CD4-positive, alpha-beta T cell (primary cell): Measurements from ENCODE around the gene NR3C2. TPM values are rescaled to one million over a fixed set of nuclear protein-coding genes. Genes with fewer than 3 reads are reported as not detected.

Experiments used
- ATAC-seq: fragments of 200-7000 bp; cut with Tn5 transposase; one replicate; pipeline ENCODE4 v1.10.0; 2022; ENCODE audit warnings: mild to moderate bottlenecking; ENCODE audit not compliant: poor library complexity
- CTCF ChIA-PET: fragments of 350-600 bp; sonication (Branson Sonifier 250); formaldehyde crosslinking; loops from one replicate; lab custom pipeline; 2021; ENCODE audit warnings: antibody characterized with exemption, inconsistent platforms; lab: Charles Lee
- POLR2A ChIA-PET: fragments of 350-600 bp; sonication (Branson Sonifier 250); formaldehyde crosslinking; loops from one replicate; lab custom pipeline; 2021; ENCODE audit warnings: antibody characterized with exemption, inconsistent platforms; lab: Charles Lee
- DNase-seq, 14 experiments: peaks; one replicate each; pipeline ENCODE4 v3.0.0-alpha.2; 2013 to 2020; ENCODE audit warnings: mixed read lengths in 2 of 14
- H3K27ac ChIP-seq, 2 donors: one replicate each; pipeline versions ENCODE4 v1.5.1 to v1.7.0; 2013; ENCODE audit warnings: low read length in 2 of 2, low read depth in 1 of 2, mild to moderate bottlenecking in 1 of 2
- H3K27me3 ChIP-seq, 2 experiments: 1 replicate in 1 of 2; 2 replicates in 1 of 2; pipeline versions ENCODE4 v1.6.1 to v1.7.0; 2013; ENCODE audit warnings: low read length in 2 of 2, control low read depth in 1 of 2, mild to moderate bottlenecking in 1 of 2, moderate library complexity in 1 of 2; ENCODE audit not compliant: insufficient read depth in 2 of 2, control insufficient read depth in 1 of 2
- H3K36me3 ChIP-seq: one replicate; pipeline ENCODE4 v1.6.1; 2013; ENCODE audit warnings: low read length, control low read depth; ENCODE audit not compliant: insufficient read depth
- H3K4me1 ChIP-seq: one replicate; pipeline ENCODE4 v1.6.1; 2013; ENCODE audit warnings: low read length, control low read depth; ENCODE audit not compliant: insufficient read depth
- H3K4me3 ChIP-seq: one replicate; pipeline ENCODE4 v1.5.1; 2013; ENCODE audit warnings: mild to moderate bottlenecking, low read length, moderate library complexity
- H3K9me3 ChIP-seq, 2 experiments: 1 replicate in 1 of 2; 2 replicates in 1 of 2; pipeline versions ENCODE4 v1.6.1 to v1.7.0; 2013; ENCODE audit warnings: low read length in 2 of 2, mild to moderate bottlenecking in 2 of 2, control low read depth in 1 of 2, moderate library complexity in 1 of 2; ENCODE audit not compliant: control insufficient read depth in 1 of 2, insufficient read depth in 1 of 2
- H3K27ac Mint-ChIP-seq: one replicate; pipeline ENCODE4 v1.8.0; 2020; ENCODE audit warnings: mixed read lengths
- H3K27me3 Mint-ChIP-seq: one replicate; pipeline ENCODE4 v1.8.0; 2021; ENCODE audit warnings: mixed read lengths
- H3K36me3 Mint-ChIP-seq: one replicate; pipeline ENCODE4 v1.8.0; 2021; ENCODE audit warnings: low read depth, mixed read lengths
- H3K4me1 Mint-ChIP-seq: one replicate; pipeline ENCODE4 v1.8.0; 2021; ENCODE audit warnings: low read depth, mixed read lengths
- H3K4me3 Mint-ChIP-seq: one replicate; pipeline ENCODE4 v1.8.0; 2020; ENCODE audit warnings: mild to moderate bottlenecking, mixed read lengths
- H3K9me3 Mint-ChIP-seq: one replicate; pipeline ENCODE4 v1.8.0; 2020; ENCODE audit warnings: mixed read lengths
- CTCF ChIP-seq: fragments of 200-600 bp; IDR thresholded peaks from one replicate; pipeline ENCODE4 v1.8.0; 2022; ENCODE audit warnings: antibody characterized with exemption, mild to moderate bottlenecking
- intact Hi-C, 2 experiments: fragments of 100-400 bp; cut with DNase I in 1 of 2; cut with micrococcal nuclease in 1 of 2; formaldehyde crosslinking; loops; one replicate each; pipeline versions ENCODE4 v1.15.1 to v1.9.0; 2023 to 2025; cut with DNase I, micrococcal nuclease
- total RNA-seq, 174 experiments: library from RNA in 2 of 174; stranded (reverse) in 2 of 174; gene quantifications; one replicate each; pipeline ENCODE4 v1.2.3 and lab custom pipeline; 2021 to 2026

The NR3C2 gene
- total RNA-seq, 2 experiments from 2014 or later = 31.6 to 35.0 TPM

GRCh38 chr4:148453833-148454232 is 11.6 kb upstream of the NR3C2 start:
- ATAC-seq (no peak), DNase-seq (no peak)
- Histone ChIP-seq H3K4me3 (no peak overlapping the region), H3K27ac (no peak overlapping the region), H3K4me1 (no peaks in the 10 kb centered on the region), H3K36me3 (no peaks in the 10 kb centered on the region), H3K27me3 (no peaks in the 10 kb centered on the region), H3K9me3 (no peaks in the 10 kb centered on the region)
- ChIA-PET POLR2A (no interaction called here), CTCF (no interaction called here)
- H3K36me3 Mint-ChIP-seq = no peaks in the 10 kb centered on the region
- intact Hi-C loops = no loop called here
- H3K9me3 Mint-ChIP-seq = no peaks in the 10 kb centered on the region
- no peaks in the 10 kb centered on the region for H3K27me3 Mint-ChIP-seq
- no peak overlapping the region for H3K4me3 Mint-ChIP-seq
- no peak overlapping the region for H3K27ac Mint-ChIP-seq
- no peak for TF ChIP-seq CTCF
- peaks cover 3% of the 10 kb centered on the region for H3K4me1 Mint-ChIP-seq

GRCh38 chr4:148452970-148453369 is 10.8 kb upstream of the NR3C2 start:
- H3K9me3 Mint-ChIP-seq = no peaks in the 10 kb centered on the region
- no peak for DNase-seq
- Histone ChIP-seq H3K9me3 (no peaks in the 10 kb centered on the region), H3K4me1 (no peaks in the 10 kb centered on the region), H3K27me3 (no peaks in the 10 kb centered on the region), H3K4me3 (no peak overlapping the region), H3K27ac (no peak overlapping the region), H3K36me3 (no peaks in the 10 kb centered on the region)
- intact Hi-C loops = no loop called here
- POLR2A ChIA-PET = interaction anchor here (0.6 to 0.7 kb wide), 3 partner anchors 11 to 275 kb away, joined by 3 to 4 read pairs (median 3); partner anchors contain the start of gene NR3C2
- H3K27me3 Mint-ChIP-seq = no peaks in the 10 kb centered on the region
- CTCF ChIA-PET = no interaction called here
- peaks cover 5% of the 10 kb centered on the region for H3K4me1 Mint-ChIP-seq
- no peaks in the 10 kb centered on the region for H3K36me3 Mint-ChIP-seq
- H3K27ac Mint-ChIP-seq = no peak overlapping the region
- ATAC-seq = no peak
- no peak overlapping the region for H3K4me3 Mint-ChIP-seq
- no peak for TF ChIP-seq CTCF

- H3K36me3 ChIP-seq = no peaks in the 10 kb centered on the region
- peaks cover 4% of the 10 kb centered on the region for H3K27me3 Mint-ChIP-seq
- H3K27ac Mint-ChIP-seq = no peak overlapping the region
- no peak overlapping the region for H3K4me3 ChIP-seq
- no peak for DNase-seq
- intact Hi-C loops = loop anchor here (5.0 to 10.0 kb wide), 4 partner anchors 165 to 765 kb away; partner anchors contain the start of genes ARHGAP10 (in 1 of the 2) and PRMT9 (in 1 of the 2)
- no peaks in the 10 kb centered on the region for H3K9me3 Mint-ChIP-seq
- peaks cover 7% of the 10 kb centered on the region for H3K36me3 Mint-ChIP-seq
- H3K4me1 Mint-ChIP-seq = peaks cover 29% of the 10 kb centered on the region
- no peak for ATAC-seq
- no peak overlapping the region for H3K27ac ChIP-seq
- TF ChIP-seq CTCF = no peak
- H3K4me3 Mint-ChIP-seq = no peak overlapping the region
- CTCF ChIA-PET = no interaction called here
- H3K9me3 ChIP-seq = no peaks in the 10 kb centered on the region
- POLR2A ChIA-PET = interaction anchor here (1.1 kb wide), 1 partner anchor 661 kb away, joined by 3 read pairs; no protein-coding TSS in a partner anchor
- peaks cover 12% of the 10 kb centered on the region for H3K4me1 ChIP-seq
- H3K27me3 ChIP-seq = no peaks in the 10 kb centered on the region
Observed at GRCh38 chr4:148449921-148450320, 7.7 kb upstream of the NR3C2 start.
